Adrenal gland (tissue), 5 donors: Measurements from ENCODE around the gene LPP.

ENCODE experiments used
- CTCF ChIP-seq, 6 experiments: fragments of 450-650 bp in 4 of 6; fragments of 200-600 bp in 2 of 6; sonication (generic) in 1 of 6; IDR thresholded peaks; 1 replicate in 5 of 6; 2 replicates in 1 of 6; pipeline versions ENCODE4 v1.5.1 to v1.8.0; 2016 to 2021; ENCODE audit warnings: antibody characterized with exemption in 6 of 6, mild to moderate bottlenecking in 2 of 6, moderate library complexity in 1 of 6
- POLR2A ChIP-seq, 2 donors: fragments of 450-650 bp; IDR thresholded peaks; one replicate each; pipeline ENCODE4 v1.6.1; 2017; ENCODE audit warnings: antibody characterized with exemption in 2 of 2, mild to moderate bottlenecking in 2 of 2, moderate library complexity in 1 of 2
- donor health status: DM: no; HTN: no; CAD: no.

GRCh38 chr3:188219147-188219546 is 65.2 kb downstream of the LPP start:
- TF ChIP-seq CTCF (IDR thresholded peaks at IDR 0.05) (no peak), POLR2A (IDR thresholded peaks at IDR 0.05) (no peak)
